Activated naive CD4-positive, alpha-beta T cell treated with anti-CD3 and anti-CD28 coated beads for 36 hours (primary cell): ENCODE data around the gene THUMPD2. TPM values are rescaled to one million over a fixed set of nuclear protein-coding genes. Genes with fewer than 3 reads are reported as not detected.
"Not testable (repeated sequence)": the region's sequence is repeated elsewhere in the genome, so short reads cannot be mapped to it uniquely, and the experiment has no call there.

Experiments used
- CTCF ChIA-PET: fragments of 350-600 bp; sonication (Branson Sonifier 250); formaldehyde crosslinking; loops from one replicate; lab custom pipeline; 2021; ENCODE audit warnings: antibody characterized with exemption; lab: Charles Lee
- DNase-seq: peaks from one replicate; pipeline ENCODE4 v3.0.0-alpha.2; 2020
- H3K27ac Mint-ChIP-seq: one replicate; pipeline ENCODE4 v1.8.0; 2021; ENCODE audit warnings: mild to moderate bottlenecking, mixed read lengths
- H3K27me3 Mint-ChIP-seq: one replicate; pipeline ENCODE4 v1.8.0; 2021; ENCODE audit warnings: low read depth, mixed read lengths
- H3K36me3 Mint-ChIP-seq: one replicate; pipeline ENCODE4 v1.8.0; 2021; ENCODE audit warnings: low read depth, mixed read lengths
- H3K4me1 Mint-ChIP-seq: one replicate; pipeline ENCODE4 v1.8.0; 2021; ENCODE audit warnings: low read depth, mixed read lengths
- H3K4me3 Mint-ChIP-seq: one replicate; pipeline ENCODE4 v1.8.0; 2021; ENCODE audit warnings: mild to moderate bottlenecking, moderate library complexity, mixed read lengths
- H3K9me3 Mint-ChIP-seq: one replicate; pipeline ENCODE4 v1.8.0; 2021; ENCODE audit warnings: mixed read lengths
- intact Hi-C: fragments of 100-400 bp; cut with micrococcal nuclease; formaldehyde crosslinking; loops from one replicate; pipeline ENCODE4 v1.15.1; 2023
- total RNA-seq, 2 experiments: library from RNA; stranded (reverse); gene quantifications; one replicate each; pipeline ENCODE4 v1.2.3, GENCODE V29; 2021

Gene THUMPD2, protein sequence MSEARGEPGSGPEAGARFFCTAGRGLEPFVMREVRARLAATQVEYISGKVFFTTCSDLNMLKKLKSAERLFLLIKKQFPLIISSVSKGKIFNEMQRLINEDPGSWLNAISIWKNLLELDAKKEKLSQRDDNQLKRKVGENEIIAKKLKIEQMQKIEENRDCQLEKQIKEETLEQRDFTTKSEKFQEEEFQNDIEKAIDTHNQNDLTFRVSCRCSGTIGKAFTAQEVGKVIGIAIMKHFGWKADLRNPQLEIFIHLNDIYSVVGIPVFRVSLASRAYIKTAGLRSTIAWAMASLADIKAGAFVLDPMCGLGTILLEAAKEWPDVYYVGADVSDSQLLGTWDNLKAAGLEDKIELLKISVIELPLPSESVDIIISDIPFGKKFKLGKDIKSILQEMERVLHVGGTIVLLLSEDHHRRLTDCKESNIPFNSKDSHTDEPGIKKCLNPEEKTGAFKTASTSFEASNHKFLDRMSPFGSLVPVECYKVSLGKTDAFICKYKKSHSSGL
- total RNA-seq: 10 to 100 TPM; 13.6 to 13.8 TPM

DNA sequence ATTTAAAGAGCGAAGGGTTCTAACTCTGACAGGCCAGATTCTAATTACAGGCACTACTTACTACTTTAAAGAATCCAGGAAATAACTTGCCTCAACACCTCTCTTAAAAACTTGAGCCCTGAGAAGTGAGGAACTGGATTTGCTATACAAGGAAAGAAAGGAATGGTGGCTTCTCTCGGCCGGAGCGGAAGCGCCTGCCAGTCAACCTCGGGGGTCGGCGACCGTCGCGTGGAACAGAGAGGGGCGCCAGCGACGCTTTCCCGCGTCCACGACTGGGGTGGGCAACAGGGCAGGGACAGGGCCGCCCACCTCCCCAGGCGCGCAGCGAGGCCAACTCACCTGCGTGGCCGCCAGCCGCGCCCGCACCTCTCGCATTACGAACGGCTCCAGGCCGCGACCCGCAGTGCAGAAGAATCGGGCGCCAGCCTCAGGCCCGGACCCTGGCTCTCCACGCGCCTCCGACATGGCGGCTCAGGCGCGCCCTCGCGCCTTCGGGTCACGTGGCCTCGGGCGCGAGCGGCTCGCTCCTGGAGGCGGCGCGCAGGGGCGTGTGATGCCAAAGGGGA, at the start of gene THUMPD2:
Gene THUMPD2, minus strand, starts transcription at position 484 of the 566 bp plus-strand sequence. Its CDS starts 19 bp downstream, at position 465.
- intact Hi-C loops: loop anchor here (5.0 kb wide), 2 partner anchors 342 to 657 kb away; partner anchors contain the start of genes MAP4K3 and SOS1
- no peaks in the 10 kb centered on the region for H3K27me3 Mint-ChIP-seq
- peaks cover 18% of the 10 kb centered on the region for H3K36me3 Mint-ChIP-seq
- no peaks in the 10 kb centered on the region for H3K9me3 Mint-ChIP-seq
- peak within 1 kb of the TSS; percentile 85 for H3K27ac Mint-ChIP-seq
- CTCF ChIA-PET: no interaction called here
- H3K4me1 Mint-ChIP-seq: peaks cover 57% of the 10 kb centered on the region
- peak; percentile 68 for DNase-seq
- peak within 1 kb of the TSS; percentile 77 for H3K4me3 Mint-ChIP-seq

DNA sequence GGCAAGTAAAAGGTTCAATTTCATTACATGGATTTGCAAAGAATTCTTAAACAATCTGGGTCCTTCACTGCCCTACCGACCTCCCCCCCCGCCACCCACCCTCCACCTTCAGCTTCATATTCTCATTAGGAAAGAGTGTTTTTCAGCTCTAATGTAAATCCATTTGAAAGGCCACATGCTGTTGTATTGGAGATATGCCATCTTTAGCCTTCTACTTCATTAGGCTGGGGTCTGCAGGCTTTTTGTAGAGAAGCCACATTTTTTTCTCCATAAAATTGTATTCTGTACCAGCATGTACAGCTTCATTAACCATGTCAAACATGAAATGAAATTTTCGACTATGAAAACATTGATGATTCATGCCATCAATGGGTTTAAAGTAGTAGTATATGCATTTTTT, 42.8 kb upstream of the THUMPD2 start:
- Mint-ChIP-seq H3K9me3 (no peaks in the 10 kb centered on the region), H3K4me1 (no peaks in the 10 kb centered on the region), H3K36me3 (no peaks in the 10 kb centered on the region), H3K27me3 (peaks cover 2% of the 10 kb centered on the region), H3K4me3 (no peak overlapping the region), H3K27ac (no peak overlapping the region)
- no peak for DNase-seq
- intact Hi-C loops: no loop called here
- CTCF ChIA-PET: no interaction called here

DNA sequence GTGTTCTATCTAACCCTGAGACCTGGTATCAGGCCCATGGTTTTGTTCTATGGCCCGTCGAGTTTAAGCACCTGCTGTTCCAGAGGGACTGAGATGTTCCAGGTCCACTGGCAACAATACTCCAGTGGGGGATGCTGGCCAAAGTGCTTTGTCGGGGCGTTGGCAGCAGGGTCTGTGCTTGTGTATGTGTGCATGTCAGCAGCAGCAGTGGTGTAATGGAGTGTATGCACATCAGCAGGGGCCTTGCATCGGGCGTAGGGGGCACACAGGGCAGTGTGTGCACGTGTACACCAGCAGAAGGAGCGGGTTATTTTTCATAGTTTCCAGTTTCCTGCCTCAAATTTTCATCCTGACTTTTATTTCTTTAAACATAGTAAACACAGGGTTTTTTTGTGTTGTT, 37.8 kb upstream of the THUMPD2 start:
- peaks cover 11% of the 10 kb centered on the region for H3K27me3 Mint-ChIP-seq
- no peaks in the 10 kb centered on the region for H3K36me3 Mint-ChIP-seq
- H3K4me1 Mint-ChIP-seq: no peaks in the 10 kb centered on the region
- H3K4me3 Mint-ChIP-seq: no peak overlapping the region
- DNase-seq: no peak
- no peak overlapping the region for H3K27ac Mint-ChIP-seq
- CTCF ChIA-PET: interaction anchor here (0.7 kb wide), 1 partner anchor 20 kb away, joined by 3 read pairs; no protein-coding TSS in a partner anchor
- H3K9me3 Mint-ChIP-seq: peaks cover 5% of the 10 kb centered on the region
- intact Hi-C loops: no loop called here

DNA sequence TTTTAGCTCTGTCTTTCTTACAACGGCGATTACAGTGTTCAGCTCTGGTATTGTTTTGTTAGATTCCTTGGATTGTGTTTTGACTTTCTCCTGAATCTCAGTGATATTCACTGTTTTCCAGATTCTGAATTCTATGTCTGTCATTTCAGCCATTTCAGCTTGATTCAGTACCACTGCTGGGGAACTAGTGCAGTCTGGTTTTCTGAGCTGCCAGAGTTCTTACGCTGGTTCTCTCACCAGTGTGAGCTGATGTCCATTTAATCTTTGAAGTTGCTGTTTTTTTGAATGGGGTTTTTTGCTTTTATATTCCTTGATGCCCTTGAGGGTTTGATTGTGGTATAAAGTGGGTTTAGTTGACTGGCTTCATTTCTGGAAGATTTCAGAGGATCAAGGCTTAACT, 37.4 kb upstream of the THUMPD2 start:
- no peaks in the 10 kb centered on the region for H3K4me1 Mint-ChIP-seq
- H3K36me3 Mint-ChIP-seq: no peaks in the 10 kb centered on the region
- CTCF ChIA-PET: interaction anchor here (0.7 kb wide), 1 partner anchor 20 kb away, joined by 3 read pairs; no protein-coding TSS in a partner anchor
- H3K27me3 Mint-ChIP-seq: peaks cover 11% of the 10 kb centered on the region
- H3K27ac Mint-ChIP-seq: no peak overlapping the region
- intact Hi-C loops: no loop called here
- peaks cover 5% of the 10 kb centered on the region for H3K9me3 Mint-ChIP-seq
- no peak overlapping the region for H3K4me3 Mint-ChIP-seq
- no peak for DNase-seq

- no peak for DNase-seq
- Mint-ChIP-seq H3K27ac (no peak overlapping the region), H3K27me3 (no peaks in the 10 kb centered on the region), H3K4me3 (no peak overlapping the region), H3K4me1 (no peaks in the 10 kb centered on the region), H3K9me3 (peaks cover 28% of the 10 kb centered on the region), H3K36me3 (no peaks in the 10 kb centered on the region)
- intact Hi-C loops: no loop called here
- CTCF ChIA-PET: no interaction called here
Measured at GRCh38 chr2:39805936-39806608, 27.0 kb upstream of the THUMPD2 start.

- H3K27me3 Mint-ChIP-seq: no peaks in the 10 kb centered on the region
- peaks cover 23% of the 10 kb centered on the region for H3K9me3 Mint-ChIP-seq
- no peak for DNase-seq
- H3K4me3 Mint-ChIP-seq: no peak overlapping the region
- intact Hi-C loops: no loop called here
- H3K4me1 Mint-ChIP-seq: no peaks in the 10 kb centered on the region
- CTCF ChIA-PET: no interaction called here
- no peaks in the 10 kb centered on the region for H3K36me3 Mint-ChIP-seq
- no peak overlapping the region for H3K27ac Mint-ChIP-seq
Measured at GRCh38 chr2:39803839-39804238, 24.8 kb upstream of the THUMPD2 start.

- no peak overlapping the region for H3K4me3 Mint-ChIP-seq
- no peaks in the 10 kb centered on the region for H3K36me3 Mint-ChIP-seq
- H3K4me1 Mint-ChIP-seq: no peaks in the 10 kb centered on the region
- no peak overlapping the region for H3K27ac Mint-ChIP-seq
- intact Hi-C loops: no loop called here
- no peaks in the 10 kb centered on the region for H3K27me3 Mint-ChIP-seq
- CTCF ChIA-PET: no interaction called here
- peaks cover 19% of the 10 kb centered on the region for H3K9me3 Mint-ChIP-seq
- no peak for DNase-seq
Measured at GRCh38 chr2:39800752-39801151, 21.7 kb upstream of the THUMPD2 start.

- H3K9me3 Mint-ChIP-seq: peaks cover 2% of the 10 kb centered on the region
- no peak for DNase-seq
- H3K27me3 Mint-ChIP-seq: no peaks in the 10 kb centered on the region
- intact Hi-C loops: no loop called here
- no peak overlapping the region for H3K4me3 Mint-ChIP-seq
- H3K36me3 Mint-ChIP-seq: no peaks in the 10 kb centered on the region
- no peaks in the 10 kb centered on the region for H3K4me1 Mint-ChIP-seq
- CTCF ChIA-PET: no interaction called here
- no peak overlapping the region for H3K27ac Mint-ChIP-seq
Measured at GRCh38 chr2:39796134-39796533, 17.1 kb upstream of the THUMPD2 start.

DNA sequence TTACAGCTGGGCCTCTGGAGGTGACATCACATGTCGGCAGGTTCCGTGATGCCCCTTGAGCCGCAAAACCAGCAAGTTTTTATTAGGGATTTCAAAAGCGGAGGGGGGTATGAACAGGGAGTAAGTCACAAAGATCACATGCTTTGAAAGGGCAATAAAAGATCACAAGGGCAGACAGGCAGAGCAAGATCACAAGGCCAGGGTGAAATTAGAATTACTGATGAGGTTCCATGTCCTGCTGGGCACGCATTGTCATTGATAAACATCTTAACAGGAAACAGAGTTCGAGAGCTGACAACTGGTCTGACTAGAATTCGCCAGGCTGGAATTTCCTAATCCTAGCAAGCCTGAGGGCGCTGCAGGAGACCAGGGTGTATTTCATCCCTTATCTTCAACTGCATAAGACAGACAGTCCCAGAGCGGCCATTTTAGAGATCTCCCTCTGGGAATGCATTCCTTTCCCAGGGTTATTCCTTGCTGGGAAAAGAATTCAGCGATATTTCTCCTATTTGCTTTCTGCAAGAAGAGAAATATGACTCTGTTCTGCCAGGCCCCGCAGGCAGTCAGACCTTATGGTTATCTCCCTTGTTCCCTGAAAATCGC, 11.3 kb upstream of the THUMPD2 start:
- H3K27ac Mint-ChIP-seq, intact Hi-C loops, DNase-seq, H3K4me3 Mint-ChIP-seq, H3K4me1 Mint-ChIP-seq, H3K36me3 Mint-ChIP-seq, H3K27me3 Mint-ChIP-seq, CTCF ChIA-PET: not testable (repeated sequence)
- H3K9me3 Mint-ChIP-seq: peaks cover 13% of the 10 kb centered on the region

DNA sequence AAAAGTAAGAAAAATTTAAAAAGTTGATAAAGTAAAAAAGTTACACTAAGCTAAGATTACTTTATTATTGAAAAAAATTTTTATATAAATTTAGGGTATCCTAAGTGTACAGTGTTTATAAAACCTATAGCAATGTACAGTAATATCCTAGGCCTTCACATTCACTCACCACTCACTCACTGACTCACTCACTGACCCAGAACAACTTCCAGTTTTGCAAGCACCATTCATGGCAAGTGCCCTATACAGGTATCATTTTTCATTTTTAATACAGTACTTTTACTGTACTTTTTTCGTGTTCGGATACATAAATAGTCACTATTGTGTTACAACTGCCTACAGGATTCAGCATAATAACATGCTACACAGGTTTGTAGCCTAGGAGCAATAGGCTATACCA, 8.9 kb upstream of the THUMPD2 start:
- no peak overlapping the region for H3K27ac Mint-ChIP-seq
- CTCF ChIA-PET: no interaction called here
- H3K27me3 Mint-ChIP-seq: no peaks in the 10 kb centered on the region
- peaks cover 4% of the 10 kb centered on the region for H3K4me1 Mint-ChIP-seq
- H3K36me3 Mint-ChIP-seq: no peaks in the 10 kb centered on the region
- H3K4me3 Mint-ChIP-seq: no peak overlapping the region
- H3K9me3 Mint-ChIP-seq: peaks cover 13% of the 10 kb centered on the region
- intact Hi-C loops: no loop called here
- no peak for DNase-seq

- no peak for DNase-seq
- CTCF ChIA-PET: no interaction called here
- H3K27me3 Mint-ChIP-seq: no peaks in the 10 kb centered on the region
- intact Hi-C loops: no loop called here
- peaks cover 13% of the 10 kb centered on the region for H3K9me3 Mint-ChIP-seq
- peaks cover 9% of the 10 kb centered on the region for H3K4me1 Mint-ChIP-seq
- H3K36me3 Mint-ChIP-seq: no peaks in the 10 kb centered on the region
- no peak overlapping the region for H3K27ac Mint-ChIP-seq
- no peak overlapping the region for H3K4me3 Mint-ChIP-seq
Measured at GRCh38 chr2:39786761-39787522, 7.9 kb upstream of the THUMPD2 start.
